T-helper 2 cell treated with Interferon-gamma antibody and Interleukin-4, amounts not matched to agents 5 μg/mL and 100 μg/mL, for 36 hours (primary cell): ENCODE measurements around the gene PDE11A.
"Not testable (repeated sequence)": the region's sequence is repeated elsewhere in the genome, so short reads cannot be mapped to it uniquely, and the experiment has no call there.

Experiments used
- DNase-seq: peaks from one replicate; pipeline ENCODE4 v3.0.0; 2021; ENCODE audit warnings: low spot score
- H3K27ac Mint-ChIP-seq: one replicate; pipeline ENCODE4 v1.8.0; 2021; ENCODE audit warnings: mild to moderate bottlenecking, mixed read lengths
- H3K27me3 Mint-ChIP-seq: one replicate; pipeline ENCODE4 v1.8.0; 2021; ENCODE audit warnings: low read depth, mixed read lengths
- H3K36me3 Mint-ChIP-seq: one replicate; pipeline ENCODE4 v1.8.0; 2021; ENCODE audit warnings: low read depth, mixed read lengths
- H3K4me1 Mint-ChIP-seq: one replicate; pipeline ENCODE4 v1.8.0; 2021; ENCODE audit warnings: low read depth, mixed read lengths
- H3K4me3 Mint-ChIP-seq: one replicate; pipeline ENCODE4 v1.8.0; 2022; ENCODE audit warnings: mild to moderate bottlenecking, moderate library complexity, mixed read lengths
- H3K9me3 Mint-ChIP-seq: one replicate; pipeline ENCODE4 v1.8.0; 2021; ENCODE audit warnings: mixed read lengths

Gene PDE11A

GRCh38 chr2:177868806-177869205 lies 203.8 kb downstream of the PDE11A start:
- Mint-ChIP-seq H3K36me3 (no peaks in the 10 kb centered on the region), H3K9me3 (no peaks in the 10 kb centered on the region), H3K4me1 (no peaks in the 10 kb centered on the region), H3K4me3 (no peak overlapping the region), H3K27ac (no peak overlapping the region), H3K27me3 (peaks cover 2% of the 10 kb centered on the region)
- no peak for DNase-seq

GRCh38 chr2:177857538-177857937 lies 215.0 kb downstream of the PDE11A start:
- DNase-seq = no peak
- Mint-ChIP-seq H3K4me3 (no peak overlapping the region), H3K4me1 (no peaks in the 10 kb centered on the region), H3K36me3 (no peaks in the 10 kb centered on the region), H3K27me3 (peaks cover 2% of the 10 kb centered on the region), H3K27ac (no peak overlapping the region), H3K9me3 (peaks cover 5% of the 10 kb centered on the region)

GRCh38 chr2:177852389-177852788 lies 220.2 kb downstream of the PDE11A start:
- H3K27me3 Mint-ChIP-seq = peaks cover 2% of the 10 kb centered on the region
- no peaks in the 10 kb centered on the region for H3K4me1 Mint-ChIP-seq

GRCh38 chr2:177843188-177843587 lies 229.4 kb downstream of the PDE11A start:
- Mint-ChIP-seq H3K36me3 (no peaks in the 10 kb centered on the region), H3K4me3 (no peak overlapping the region), H3K27me3 (no peaks in the 10 kb centered on the region), H3K9me3 (no peaks in the 10 kb centered on the region), H3K4me1 (no peaks in the 10 kb centered on the region), H3K27ac (no peak overlapping the region)
- DNase-seq = no peak

More at GRCh38 chr2:177852389-177852788, 220.2 kb downstream of the PDE11A start:
- Mint-ChIP-seq H3K9me3 (peaks cover 2% of the 10 kb centered on the region), H3K27ac (no peak overlapping the region), H3K4me3 (no peak overlapping the region), H3K36me3 (no peaks in the 10 kb centered on the region)
- DNase-seq = no peak

- Mint-ChIP-seq H3K4me1 (no peaks in the 10 kb centered on the region), H3K4me3 (no peak overlapping the region), H3K27ac (no peak overlapping the region), H3K27me3 (no peaks in the 10 kb centered on the region), H3K9me3 (peaks cover 5% of the 10 kb centered on the region), H3K36me3 (no peaks in the 10 kb centered on the region)
- DNase-seq = no peak
Observed at GRCh38 chr2:177842243-177842642, 230.3 kb downstream of the PDE11A start.

- H3K9me3 Mint-ChIP-seq, H3K27me3 Mint-ChIP-seq, H3K36me3 Mint-ChIP-seq, H3K4me3 Mint-ChIP-seq, H3K27ac Mint-ChIP-seq, H3K4me1 Mint-ChIP-seq, DNase-seq: not testable (repeated sequence)
Observed at GRCh38 chr2:177835418-177836204, 237.0 kb downstream of the PDE11A start.

- no peak for DNase-seq
- Mint-ChIP-seq H3K9me3 (peaks cover 8% of the 10 kb centered on the region), H3K4me1 (no peaks in the 10 kb centered on the region), H3K27ac (no peak overlapping the region), H3K36me3 (no peaks in the 10 kb centered on the region), H3K27me3 (no peaks in the 10 kb centered on the region), H3K4me3 (no peak overlapping the region)
Observed at GRCh38 chr2:177832611-177833433, 239.8 kb downstream of the PDE11A start.

- DNase-seq = no peak
- Mint-ChIP-seq H3K27me3 (no peaks in the 10 kb centered on the region), H3K4me3 (no peak overlapping the region), H3K4me1 (no peaks in the 10 kb centered on the region), H3K36me3 (no peaks in the 10 kb centered on the region), H3K27ac (no peak overlapping the region), H3K9me3 (no peaks in the 10 kb centered on the region)
Observed at GRCh38 chr2:177830881-177831386, 241.6 kb downstream of the PDE11A start.

GRCh38 chr2:177828557-177828956 lies 244.0 kb downstream of the PDE11A start:
- Mint-ChIP-seq H3K4me1 (no peaks in the 10 kb centered on the region), H3K27ac (no peak overlapping the region), H3K4me3 (no peak overlapping the region), H3K36me3 (no peaks in the 10 kb centered on the region), H3K9me3 (no peaks in the 10 kb centered on the region), H3K27me3 (peaks cover 2% of the 10 kb centered on the region)
- no peak for DNase-seq

- Mint-ChIP-seq H3K4me3 (no peak overlapping the region), H3K27ac (no peak overlapping the region), H3K4me1 (no peaks in the 10 kb centered on the region)
Observed at GRCh38 chr2:177826897-177827296, 245.7 kb downstream of the PDE11A start.

GRCh38 chr2:177822941-177823340 lies 249.6 kb downstream of the PDE11A start:
- no peak overlapping the region for H3K27ac Mint-ChIP-seq
- H3K27me3 Mint-ChIP-seq = peaks cover 10% of the 10 kb centered on the region
- no peaks in the 10 kb centered on the region for H3K4me1 Mint-ChIP-seq
- no peaks in the 10 kb centered on the region for H3K36me3 Mint-ChIP-seq
- DNase-seq = no peak
- no peaks in the 10 kb centered on the region for H3K9me3 Mint-ChIP-seq
- H3K4me3 Mint-ChIP-seq = no peak overlapping the region

More at GRCh38 chr2:177826897-177827296, 245.7 kb downstream of the PDE11A start:
- DNase-seq = no peak
- Mint-ChIP-seq H3K9me3 (no peaks in the 10 kb centered on the region), H3K36me3 (no peaks in the 10 kb centered on the region), H3K27me3 (peaks cover 5% of the 10 kb centered on the region)

GRCh38 chr2:177818412-177818811 lies 254.2 kb downstream of the PDE11A start:
- Mint-ChIP-seq H3K4me1 (no peaks in the 10 kb centered on the region), H3K27ac (no peak overlapping the region), H3K9me3 (no peaks in the 10 kb centered on the region), H3K4me3 (no peak overlapping the region), H3K36me3 (no peaks in the 10 kb centered on the region), H3K27me3 (peaks cover 10% of the 10 kb centered on the region)
- DNase-seq = no peak

- H3K36me3 Mint-ChIP-seq = no peaks in the 10 kb centered on the region
- H3K4me1 Mint-ChIP-seq = no peaks in the 10 kb centered on the region
- H3K4me3 Mint-ChIP-seq = no peak overlapping the region
- no peak for DNase-seq
- H3K27me3 Mint-ChIP-seq = peaks cover 8% of the 10 kb centered on the region
- H3K9me3 Mint-ChIP-seq = no peaks in the 10 kb centered on the region
- no peak overlapping the region for H3K27ac Mint-ChIP-seq
Observed at GRCh38 chr2:177817300-177817699, 255.3 kb downstream of the PDE11A start.

- Mint-ChIP-seq H3K4me1 (no peaks in the 10 kb centered on the region), H3K27ac (no peak overlapping the region), H3K4me3 (no peak overlapping the region), H3K9me3 (no peaks in the 10 kb centered on the region), H3K36me3 (no peaks in the 10 kb centered on the region), H3K27me3 (peaks cover 8% of the 10 kb centered on the region)
- DNase-seq = no peak
Observed at GRCh38 chr2:177816766-177817165, 255.8 kb downstream of the PDE11A start.
